Caco-2 (cell line): ENCODE data around the gene LRBA. TPM values are rescaled to one million over a fixed set of nuclear protein-coding genes. Genes with fewer than 3 reads are reported as not detected.

Experiments
- BruUV-seq: library from RNA; stranded (reverse); fragments of 400-500 nt; replicated peaks from 2 replicates; lab custom pipeline; 2021; lab: Mats Ljungman, UMichigan
- CTCF ChIA-PET: fragments of 300-600 bp; sonication (Branson Sonifier 250); formaldehyde crosslinking; loops from one replicate; lab custom pipeline; 2022; ENCODE audit warnings: antibody characterized with exemption; lab: Charles Lee
- POLR2A ChIA-PET: fragments of 300-600 bp; sonication (Branson Sonifier 250); formaldehyde crosslinking; loops from one replicate; lab custom pipeline; 2022; ENCODE audit warnings: antibody characterized with exemption; lab: Charles Lee
- DNase-seq, 2 experiments: peaks; one replicate each; pipeline versions ENCODE4 v3.0.0 to v3.0.0-alpha.2; 2020 to 2022
- H3K27me3 ChIP-seq: replicated peaks from 2 replicates; pipeline ENCODE4 v1.6.0; 2011; ENCODE audit warnings: low read length; ENCODE audit not compliant: control insufficient read depth, insufficient read depth
- H3K36me3 ChIP-seq: 2 replicates; pipeline ENCODE4 v1.5.1; 2011; ENCODE audit warnings: low read length; ENCODE audit not compliant: control insufficient read depth, insufficient read depth
- H3K4me1 ChIP-seq: fragments of 250-450 bp; sonication (Bioruptor Pico); 2 replicates; pipeline ENCODE4 v1.5.1; 2020; ENCODE audit warnings: mild to moderate bottlenecking
- H3K4me3 ChIP-seq: 2 replicates; pipeline ENCODE4 v1.5.1; 2011; ENCODE audit warnings: low read depth, mild to moderate bottlenecking, control low read depth, low read length
- H3K9me3 ChIP-seq: fragments of 250-450 bp; sonication (Bioruptor Pico); 2 replicates; pipeline ENCODE4 v1.5.1; 2020; ENCODE audit warnings: mild to moderate bottlenecking, moderate library complexity
- H3K27ac Mint-ChIP-seq: one replicate; pipeline ENCODE4 v1.8.0; 2022; ENCODE audit warnings: mixed read lengths; ENCODE audit not compliant: unreplicated experiment
- H3K27me3 Mint-ChIP-seq: one replicate; pipeline ENCODE4 v1.8.0; 2022; ENCODE audit warnings: mixed read lengths; ENCODE audit not compliant: insufficient read depth, unreplicated experiment
- H3K36me3 Mint-ChIP-seq: one replicate; pipeline ENCODE4 v1.8.0; 2022; ENCODE audit warnings: mild to moderate bottlenecking, mixed read lengths; ENCODE audit not compliant: insufficient read depth, unreplicated experiment
- H3K4me1 Mint-ChIP-seq: one replicate; pipeline ENCODE4 v1.8.0; 2022; ENCODE audit warnings: low read depth, mixed read lengths; ENCODE audit not compliant: unreplicated experiment
- H3K4me3 Mint-ChIP-seq: one replicate; pipeline ENCODE4 v1.8.0; 2022; ENCODE audit warnings: mild to moderate bottlenecking, moderate library complexity, mixed read lengths; ENCODE audit not compliant: unreplicated experiment
- H3K9me3 Mint-ChIP-seq: one replicate; pipeline ENCODE4 v1.8.0; 2022; ENCODE audit warnings: mixed read lengths; ENCODE audit not compliant: unreplicated experiment
- CTCF ChIP-seq, 2 experiments: fragments of 200-600 bp in 1 of 2; IDR thresholded peaks; 1 replicate in 1 of 2; 2 replicates in 1 of 2; pipeline versions ENCODE4 v1.5.1 to v1.8.0; 2011 to 2022; ENCODE audit warnings: antibody characterized with exemption in 1 of 2, control low read depth in 1 of 2, inconsistent platforms in 1 of 2, low read depth in 1 of 2, low read length in 1 of 2, mild to moderate bottlenecking in 1 of 2, moderate library complexity in 1 of 2; ENCODE audit not compliant: insufficient read depth in 1 of 2, severe bottlenecking in 1 of 2, unreplicated experiment in 1 of 2
- intact Hi-C: fragments of 100-400 bp; cut with micrococcal nuclease; formaldehyde crosslinking; loops from one replicate; pipeline ENCODE4 v1.10.0; 2022; ENCODE audit not compliant: unreplicated experiment
- total RNA-seq: library from RNA; stranded (reverse); gene quantifications from 2 replicates; pipeline ENCODE4 v1.2.3, GENCODE V29; 2022

LRBA gene
- total RNA-seq, 1 experiment from 2014 or later: 53.2 TPM

- H3K36me3 Mint-ChIP-seq: peaks cover 64% of the 10 kb centered on the region
- Histone ChIP-seq H3K27me3 (no peaks in the 10 kb centered on the region), H3K36me3 (no peaks in the 10 kb centered on the region; the same call in 1 of the 2 replicates), H3K4me3 (no peak overlapping the region), H3K9me3 (no peaks in the 10 kb centered on the region), H3K4me1 (peaks cover 26% of the 10 kb centered on the region)
- intact Hi-C loops: no loop called here
- ChIA-PET CTCF (no interaction called here), POLR2A (no interaction called here)
- peaks cover 22% of the 10 kb centered on the region for H3K4me1 Mint-ChIP-seq
- DNase-seq: no peak
- no peaks in the 10 kb centered on the region for H3K27me3 Mint-ChIP-seq
- no peak overlapping the region for H3K27ac Mint-ChIP-seq
- peaks cover 10% of the 10 kb centered on the region for H3K9me3 Mint-ChIP-seq
- H3K4me3 Mint-ChIP-seq: no peak overlapping the region
- BruUV-seq: no TSS peak
- TF ChIP-seq CTCF (IDR thresholded peaks at IDR 0.05; ENCODE audit: insufficient read depth in 1 of 2, low read depth in 1 of 2, low read length in 1 of 2, severe bottlenecking in 1 of 2, unreplicated experiment in 1 of 2): no peak
These were observed 187.9 kb downstream of the LRBA start for GRCh38 chr4:150827226-150827625.

DNA sequence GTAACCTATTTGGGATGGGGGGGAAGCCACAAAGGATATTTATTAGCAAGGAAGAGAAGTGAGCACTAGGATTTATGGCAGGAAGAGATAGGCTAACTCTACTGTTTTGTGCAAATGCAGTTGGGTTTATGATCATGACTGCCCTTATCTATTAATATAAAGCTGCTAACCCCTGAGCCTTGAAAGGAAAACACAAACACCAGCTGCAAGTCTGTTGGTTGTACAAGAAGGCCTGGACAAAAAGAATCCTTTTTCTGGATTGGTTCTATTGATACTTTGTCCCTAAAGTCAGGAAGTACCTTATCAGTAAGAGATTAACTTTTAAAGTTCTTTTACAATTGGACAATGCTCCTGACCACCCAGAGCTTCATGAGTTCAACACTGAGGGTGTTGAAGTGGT, 188.8 kb downstream of the LRBA start:
- no peak for TF ChIP-seq CTCF (IDR thresholded peaks at IDR 0.05; ENCODE audit: insufficient read depth in 1 of 2, low read depth in 1 of 2, low read length in 1 of 2, severe bottlenecking in 1 of 2, unreplicated experiment in 1 of 2)
- CTCF ChIA-PET: no interaction called here
- H3K27me3 Mint-ChIP-seq: no peaks in the 10 kb centered on the region

DNA sequence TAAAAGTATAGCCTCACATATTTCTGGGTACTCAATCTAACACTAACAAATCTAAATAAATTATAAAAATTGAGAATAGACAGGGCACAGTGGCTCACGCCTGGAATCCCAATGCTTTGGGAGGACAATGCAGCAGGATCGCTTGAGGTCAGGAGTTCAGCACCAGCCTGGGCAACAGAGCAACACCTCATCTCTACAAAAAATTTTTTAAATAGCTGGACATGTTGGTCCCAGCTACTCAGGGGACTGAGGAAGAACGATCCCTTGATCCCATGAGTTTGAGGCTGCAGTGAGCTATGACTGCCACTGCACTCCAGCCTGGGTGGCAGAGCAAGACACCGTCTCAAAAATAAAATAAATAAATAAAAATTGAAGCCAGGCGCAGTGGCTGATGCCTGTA, 192.7 kb downstream of the LRBA start:
- H3K9me3 Mint-ChIP-seq: peaks cover 10% of the 10 kb centered on the region
- no peak overlapping the region for H3K27ac Mint-ChIP-seq
- H3K4me1 Mint-ChIP-seq: peaks cover 29% of the 10 kb centered on the region
- H3K27me3 ChIP-seq: no peaks in the 10 kb centered on the region
- H3K36me3 Mint-ChIP-seq: peaks cover 49% of the 10 kb centered on the region
- DNase-seq: no peak
- no peaks in the 10 kb centered on the region for H3K36me3 ChIP-seq
- peaks cover 51% of the 10 kb centered on the region for H3K4me1 ChIP-seq
- TF ChIP-seq CTCF (IDR thresholded peaks at IDR 0.05; ENCODE audit: insufficient read depth in 1 of 2, low read depth in 1 of 2, low read length in 1 of 2, severe bottlenecking in 1 of 2, unreplicated experiment in 1 of 2): no peak
- POLR2A ChIA-PET: no interaction called here
- H3K4me3 Mint-ChIP-seq: no peak overlapping the region
- H3K4me3 ChIP-seq: no peak overlapping the region
- BruUV-seq: no TSS peak
- CTCF ChIA-PET: no interaction called here
- H3K27me3 Mint-ChIP-seq: no peaks in the 10 kb centered on the region
- H3K9me3 ChIP-seq: no peaks in the 10 kb centered on the region
- intact Hi-C loops: no loop called here

More for the DNA sequence above, 188.8 kb downstream of the LRBA start:
- no TSS peak for BruUV-seq
- Mint-ChIP-seq H3K9me3 (peaks cover 10% of the 10 kb centered on the region), H3K4me1 (peaks cover 28% of the 10 kb centered on the region), H3K36me3 (peaks cover 70% of the 10 kb centered on the region), H3K4me3 (no peak overlapping the region), H3K27ac (no peak overlapping the region)
- peaks cover 34% of the 10 kb centered on the region for H3K4me1 ChIP-seq
- H3K9me3 ChIP-seq: no peaks in the 10 kb centered on the region
- intact Hi-C loops: no loop called here
- no peaks in the 10 kb centered on the region for H3K27me3 ChIP-seq
- POLR2A ChIA-PET: no interaction called here
- H3K36me3 ChIP-seq: no peaks in the 10 kb centered on the region; the same call in 1 of the 2 replicates
- no peak for DNase-seq
- no peak overlapping the region for H3K4me3 ChIP-seq
